Activated CD4-positive, alpha-beta T cell treated with anti-CD3 and anti-CD28 coated beads, Interleukin-2, amount 50 U/mL, for 1 hour (primary cell): ENCODE data around the gene C1QTNF4.
"Not testable (repeated sequence)": the region's sequence is repeated elsewhere in the genome, so short reads cannot be mapped to it uniquely, and the experiment has no call there.

Experiments used
- DNase-seq: peaks from one replicate; pipeline ENCODE4 v3.0.0-alpha.2; 2020

C1QTNF4 gene

GRCh38 chr11:47564933-47565339, 29.3 kb downstream of the C1QTNF4 start:
- no peak for DNase-seq

DNA sequence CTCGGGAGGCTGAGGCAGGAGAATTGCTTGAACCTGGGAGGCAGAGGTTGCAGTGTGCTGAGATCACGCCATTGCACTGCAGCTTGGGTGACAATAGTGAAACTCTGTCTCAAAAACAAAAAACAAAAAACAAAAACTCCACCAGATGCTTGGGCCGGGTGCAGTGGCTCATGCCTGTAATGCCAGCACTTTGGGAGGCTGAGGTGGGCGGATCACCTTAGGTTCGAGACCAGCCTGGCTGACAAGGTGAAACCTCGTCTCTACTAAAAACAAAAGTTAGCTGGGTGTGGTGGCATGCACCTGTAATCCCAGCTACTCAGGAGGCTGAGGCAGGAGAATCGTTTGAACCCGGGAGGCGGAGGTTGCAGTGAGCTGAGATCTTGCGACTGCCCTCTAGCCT, 29.8 kb downstream of the C1QTNF4 start:
- DNase-seq = not testable (repeated sequence)

- DNase-seq = not testable (repeated sequence)
Measured at GRCh38 chr11:47562393-47562792, 31.8 kb downstream of the C1QTNF4 start.

GRCh38 chr11:47560426-47560825, 33.8 kb downstream of the C1QTNF4 start:
- DNase-seq = no peak

- no peak for DNase-seq
Measured at GRCh38 chr11:47558695-47559094, 35.5 kb downstream of the C1QTNF4 start.

- DNase-seq = not testable (repeated sequence)
Measured at GRCh38 chr11:47557004-47557403, 37.2 kb downstream of the C1QTNF4 start.

DNA sequence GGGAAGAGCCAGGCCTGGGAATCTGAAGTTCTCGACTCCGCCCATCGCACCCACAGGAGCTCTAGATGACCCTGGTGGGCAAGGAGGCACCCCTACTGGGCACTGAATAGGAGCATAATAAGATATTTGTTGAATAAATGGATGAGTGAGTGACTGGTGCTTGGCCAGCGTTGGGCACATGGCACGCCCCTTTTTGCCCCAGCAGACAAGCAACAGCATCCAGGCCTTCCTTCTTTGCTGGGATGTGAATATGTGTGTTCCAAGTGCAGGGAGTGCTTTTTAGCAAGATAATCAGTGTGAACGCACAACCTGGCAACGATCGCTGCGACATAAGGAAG, 40.8 kb downstream of the C1QTNF4 start:
- DNase-seq = no peak

GRCh38 chr11:47552566-47553405, 41.4 kb downstream of the C1QTNF4 start, which contains the start of gene CELF1:
Gene CELF1, minus strand, starts transcription at chr11:47553132. Its CDS starts 53,609 bp downstream, at chr11:47499523.
- DNase-seq = peak; percentile 90

DNA sequence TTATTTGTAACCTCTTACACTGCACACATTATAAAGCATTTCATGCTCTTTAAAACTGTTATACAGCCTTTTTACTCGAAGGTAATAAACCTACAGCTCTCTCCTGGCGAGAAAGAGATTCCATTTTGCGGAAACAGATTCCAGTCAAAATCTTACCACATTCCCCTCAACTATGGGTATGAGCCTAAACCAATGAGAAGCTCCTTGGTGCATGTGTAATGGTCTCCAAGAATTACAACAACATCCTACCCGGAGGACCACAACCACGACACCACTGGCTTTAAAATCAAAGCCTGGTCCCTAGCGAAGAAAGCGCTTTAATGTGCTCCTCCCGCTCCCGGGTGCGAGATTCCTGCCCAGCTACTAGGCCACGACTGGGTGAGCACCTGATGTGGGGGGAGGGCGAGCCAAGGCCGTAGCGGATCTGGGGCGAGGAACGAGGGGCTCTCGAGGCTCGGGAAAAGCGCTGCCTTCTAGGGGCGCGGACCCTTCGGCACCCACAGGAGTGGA, 42.1 kb downstream of the C1QTNF4 start:
- peak; percentile 15 for DNase-seq

- DNase-seq = no peak
Measured at GRCh38 chr11:47551086-47551485, 43.1 kb downstream of the C1QTNF4 start.

DNA sequence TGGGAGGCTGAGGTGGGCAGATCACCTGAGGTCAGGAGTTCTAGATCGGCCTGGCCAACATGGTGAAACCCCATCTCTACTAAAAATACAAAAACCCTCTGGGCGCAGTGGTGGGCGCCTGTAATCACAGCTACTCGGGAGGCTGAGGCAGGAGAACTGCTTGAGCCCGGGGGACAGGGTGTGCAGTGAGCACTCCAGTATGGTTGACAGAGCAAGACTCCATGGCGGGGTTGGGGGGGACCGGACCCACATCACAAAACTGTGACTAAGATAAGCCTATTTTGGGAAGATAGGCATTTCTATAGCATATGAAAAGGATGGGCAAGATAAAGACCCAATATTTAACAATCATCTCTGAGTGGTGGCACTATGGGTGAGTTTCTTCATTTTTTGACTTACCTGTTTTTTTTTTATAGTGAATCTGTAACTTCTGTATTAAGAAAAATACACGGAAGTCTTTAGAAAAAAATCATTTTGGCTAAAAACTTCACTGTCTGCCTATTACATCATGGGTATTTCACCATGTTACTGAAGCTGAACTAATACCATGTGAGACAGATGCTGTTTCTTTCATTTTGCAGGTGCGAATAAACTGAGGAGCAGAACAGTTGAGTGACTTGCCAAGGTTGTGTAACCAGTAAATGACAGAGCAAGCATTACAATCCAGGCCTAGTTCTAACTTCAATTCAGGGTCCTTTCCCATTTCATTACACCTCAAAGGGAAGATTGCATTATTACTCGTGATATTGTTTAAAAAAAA, 43.7 kb downstream of the C1QTNF4 start:
- no peak for DNase-seq

GRCh38 chr11:47546274-47546673, 47.9 kb downstream of the C1QTNF4 start:
- not testable (repeated sequence) for DNase-seq

- no peak for DNase-seq
Measured at GRCh38 chr11:47545298-47545697, 48.9 kb downstream of the C1QTNF4 start.

- no peak for DNase-seq
Measured at GRCh38 chr11:47541070-47541469, 53.1 kb downstream of the C1QTNF4 start.

DNA sequence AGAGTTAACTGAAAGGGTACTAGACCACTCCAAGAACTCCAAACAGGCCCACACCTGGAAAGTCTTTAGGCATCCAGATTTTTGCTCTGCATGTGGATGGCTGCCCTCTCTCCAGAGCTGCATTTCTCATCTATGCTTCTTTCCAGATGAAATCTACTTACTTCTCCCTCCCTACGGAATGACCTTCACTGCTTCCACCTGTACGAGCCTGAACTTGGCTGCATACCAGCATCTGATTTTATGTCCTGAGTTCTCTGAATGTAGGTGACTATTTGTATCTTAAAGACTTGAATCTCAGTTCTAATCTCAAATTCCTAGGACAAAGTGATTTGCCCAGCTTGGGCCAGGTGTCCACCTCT, 54.6 kb downstream of the C1QTNF4 start:
- no peak for DNase-seq
